Transverse colon (tissue), 4 donors: ENCODE results near the gene GLIS1. TPM values are rescaled to one million over a fixed set of nuclear protein-coding genes. Genes with fewer than 3 reads are reported as not detected.

Source experiments
- DNase-seq: peaks from one replicate; pipeline ENCODE4 v3.0.0-alpha.2; 2019
- H3K27ac ChIP-seq, 4 donors: fragments of 200-600 bp; sonication (generic); 2 replicates each; pipeline ENCODE4 v1.5.1; 2016 to 2018; ENCODE audit warnings: inconsistent platforms in 4 of 4
- H3K27me3 ChIP-seq: fragments of 200-600 bp; sonication (generic); 2 replicates; pipeline ENCODE4 v1.5.1; 2017; ENCODE audit warnings: inconsistent platforms
- H3K36me3 ChIP-seq, 4 donors: fragments of 200-600 bp; sonication (generic); 2 replicates each; pipeline ENCODE4 v1.5.1; 2017 to 2019; ENCODE audit warnings: inconsistent platforms in 4 of 4
- H3K4me1 ChIP-seq, 4 donors: fragments of 200-600 bp; sonication (generic); 2 replicates each; pipeline ENCODE4 v1.5.1; 2017 to 2020; ENCODE audit warnings: inconsistent platforms in 4 of 4
- H3K4me3 ChIP-seq, 4 donors: fragments of 200-600 bp; sonication (generic); 1 replicate in 1 of 4; 2 replicates in 3 of 4; pipeline versions ENCODE4 v1.5.1 to v1.6.1; 2017 to 2019; ENCODE audit warnings: inconsistent platforms in 4 of 4
- H3K9me3 ChIP-seq, 2 donors: fragments of 200-600 bp; sonication (generic); 2 replicates each; pipeline ENCODE4 v1.5.1; 2017 to 2019; ENCODE audit warnings: inconsistent platforms in 2 of 2
- EP300 ChIP-seq: sonication (generic); formaldehyde crosslinking; IDR thresholded peaks from one replicate; pipeline ENCODE4 v1.6.1; 2017; ENCODE audit warnings: antibody characterized with exemption, low read depth
- POLR2A ChIP-seq: fragments of 450-650 bp; IDR thresholded peaks from one replicate; pipeline ENCODE4 v1.6.1; 2016; ENCODE audit warnings: antibody characterized with exemption, mild to moderate bottlenecking, moderate library complexity
- POLR2AphosphoS5 ChIP-seq, 3 donors: sonication (generic); formaldehyde crosslinking; IDR thresholded peaks; one replicate each; pipeline ENCODE4 v1.6.1; 2016; ENCODE audit warnings: antibody characterized with exemption in 3 of 3
- WGBS, 2 donors: methylation state at CpG; one replicate each; pipeline ENCODE4 v1.1.5; 2018; ENCODE audit warnings: low coverage in 1 of 2; 5-methylcytosine and 5-hydroxymethylcytosine counted together
- in situ Hi-C, 4 donors: fragments of 200-750 bp; cut with MboI; loops; one replicate each; pipeline versions ENCODE4 v1.15.0 to v1.15.1; 2017; ENCODE audit warnings: low sequenced_read_pairs in 3 of 4, low pct_ligation_motif_present in 1 of 4, low pct_unique_long_range_greater_than_20kb in 1 of 4
- intact Hi-C: fragments of 100-400 bp; cut with DNase I; formaldehyde crosslinking; loops from one replicate; pipeline ENCODE4 v1.15.1; 2023; ENCODE audit warnings: low total_unique reads
- total RNA-seq, 4 donors: library from RNA; depleted of rRNA; stranded (reverse); fragments of >200 nt; gene quantifications; one replicate each; pipeline ENCODE4 v1.1.0, GENCODE V29; 2016
- TF ChIP-seq, protein P1 (sequence below), 5 experiments: fragments of 200-600 bp in 3 of 5; fragments of 450-650 bp in 2 of 5; sonication (generic) in 3 of 5; IDR thresholded peaks; 1 replicate in 2 of 5; 2 replicates in 3 of 5; pipeline ENCODE4 v1.5.1; 2016 to 2017; ENCODE audit warnings: antibody characterized with exemption in 5 of 5, inconsistent platforms in 3 of 5, mild to moderate bottlenecking in 2 of 5, moderate library complexity in 1 of 5

GLIS1 gene
- total RNA-seq, 4 donors from 2014 or later: 0.16 to 0.75 (median 0.27) TPM; not detected in 1

DNA sequence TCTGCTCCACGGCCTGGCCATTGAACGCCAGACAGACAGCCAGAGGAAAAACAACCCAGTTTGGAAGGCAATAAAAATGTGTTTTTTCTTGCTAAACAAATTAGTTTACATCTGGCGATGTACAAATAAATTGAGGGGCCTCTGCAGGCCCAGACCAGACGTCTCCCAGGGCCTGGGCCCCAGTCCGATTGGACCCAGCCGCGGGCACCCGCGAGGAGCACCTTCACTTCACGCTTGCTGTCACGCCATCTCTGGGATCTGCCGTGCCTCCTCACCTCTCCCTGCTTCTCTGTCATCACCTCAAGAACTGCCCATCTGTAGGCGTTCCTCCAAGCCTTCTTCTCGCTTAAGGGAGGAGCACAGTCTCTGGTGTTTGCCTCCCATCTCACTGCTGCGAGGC is 61.5 kb downstream of the GLIS1 start:
- peaks cover 5 to 10% (median 9%) of the 10 kb centered on the region in 4 donors for H3K4me1 ChIP-seq
- H3K27ac ChIP-seq: no peak overlapping the region
- H3K27me3 ChIP-seq: no peaks in the 10 kb centered on the region
- no peaks in the 10 kb centered on the region for H3K9me3 ChIP-seq
- intact Hi-C loops: no loop called here
- DNase-seq: no peak
- in situ Hi-C loops: no loop called here
- WGBS, 2 donors: 89% methylated on average over 15 of the region's 15 CpGs; no CpG with 5 or more reads in 1 of the 2 donors
- no peaks in the 10 kb centered on the region for H3K36me3 ChIP-seq
- TF ChIP-seq POLR2A (no peak), POLR2AphosphoS5 (IDR thresholded peaks at IDR 0.05) (no peak), EP300 (no peak)
- TF ChIP-seq, protein P1, sequence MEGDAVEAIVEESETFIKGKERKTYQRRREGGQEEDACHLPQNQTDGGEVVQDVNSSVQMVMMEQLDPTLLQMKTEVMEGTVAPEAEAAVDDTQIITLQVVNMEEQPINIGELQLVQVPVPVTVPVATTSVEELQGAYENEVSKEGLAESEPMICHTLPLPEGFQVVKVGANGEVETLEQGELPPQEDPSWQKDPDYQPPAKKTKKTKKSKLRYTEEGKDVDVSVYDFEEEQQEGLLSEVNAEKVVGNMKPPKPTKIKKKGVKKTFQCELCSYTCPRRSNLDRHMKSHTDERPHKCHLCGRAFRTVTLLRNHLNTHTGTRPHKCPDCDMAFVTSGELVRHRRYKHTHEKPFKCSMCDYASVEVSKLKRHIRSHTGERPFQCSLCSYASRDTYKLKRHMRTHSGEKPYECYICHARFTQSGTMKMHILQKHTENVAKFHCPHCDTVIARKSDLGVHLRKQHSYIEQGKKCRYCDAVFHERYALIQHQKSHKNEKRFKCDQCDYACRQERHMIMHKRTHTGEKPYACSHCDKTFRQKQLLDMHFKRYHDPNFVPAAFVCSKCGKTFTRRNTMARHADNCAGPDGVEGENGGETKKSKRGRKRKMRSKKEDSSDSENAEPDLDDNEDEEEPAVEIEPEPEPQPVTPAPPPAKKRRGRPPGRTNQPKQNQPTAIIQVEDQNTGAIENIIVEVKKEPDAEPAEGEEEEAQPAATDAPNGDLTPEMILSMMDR (IDR thresholded peaks at IDR 0.05): no peak
- no peak overlapping the region for H3K4me3 ChIP-seq

DNA sequence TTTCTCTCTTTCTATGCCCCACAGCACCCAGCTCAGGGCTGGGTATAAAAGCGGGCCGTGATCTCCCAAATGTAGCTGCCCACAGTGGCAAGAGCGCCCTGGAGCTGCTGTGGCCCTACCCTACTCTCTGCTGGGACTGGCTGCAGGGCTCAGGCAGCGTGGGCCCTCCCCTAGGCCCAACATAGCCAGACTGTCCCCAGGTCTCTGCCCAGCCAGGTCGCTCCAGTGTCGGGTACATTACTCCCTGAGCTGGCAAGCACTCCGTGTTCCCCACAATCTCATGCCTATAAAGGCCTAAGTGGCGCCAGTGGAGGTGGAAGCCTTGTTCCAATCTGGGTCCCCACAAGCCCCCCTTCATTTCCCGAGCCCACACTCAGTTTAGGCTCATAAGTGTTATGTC is 66.2 kb downstream of the GLIS1 start:
- in situ Hi-C loops (no loop called here), intact Hi-C loops (no loop called here)
- no peak overlapping the region for H3K27ac ChIP-seq
- no peaks in the 10 kb centered on the region for H3K4me1 ChIP-seq
- H3K36me3 ChIP-seq: no peaks in the 10 kb centered on the region
- no peak overlapping the region for H3K4me3 ChIP-seq
- TF ChIP-seq POLR2AphosphoS5 (IDR thresholded peaks at IDR 0.05) (no peak), POLR2A (no peak), EP300 (no peak)
- TF ChIP-seq, protein P1 (IDR thresholded peaks at IDR 0.05): no peak
- no peak for DNase-seq
- H3K27me3 ChIP-seq: no peaks in the 10 kb centered on the region
- no peaks in the 10 kb centered on the region for H3K9me3 ChIP-seq
- 80 to 87% methylated on average over 1 to 9 of the region's 9 CpGs for WGBS, 2 donors

DNA sequence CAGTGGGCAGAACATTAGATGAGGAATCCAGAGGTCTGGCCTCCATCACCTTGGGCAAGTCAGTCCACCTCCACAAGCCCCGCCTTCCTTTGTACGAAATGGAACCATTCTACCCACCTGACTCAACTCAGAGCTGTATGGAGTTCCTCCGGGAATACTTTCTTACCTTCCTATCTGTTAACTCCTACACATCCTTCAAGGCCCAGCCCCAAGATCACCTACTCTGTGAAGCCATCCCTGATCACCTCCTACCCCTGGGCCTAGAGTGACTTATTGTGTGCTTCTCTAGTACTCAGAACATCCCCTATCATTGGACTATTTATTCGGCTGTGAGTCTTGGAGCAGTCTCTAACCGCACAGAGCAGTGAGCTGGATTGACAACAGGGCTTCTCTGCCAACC is 66.7 kb downstream of the GLIS1 start:
- in situ Hi-C loops: no loop called here
- 84 to 92% methylated on average over 5 of the region's 5 CpGs for WGBS, 2 donors
- Histone ChIP-seq H3K36me3 (no peaks in the 10 kb centered on the region), H3K4me1 (no peaks in the 10 kb centered on the region), H3K27ac (no peak overlapping the region), H3K9me3 (no peaks in the 10 kb centered on the region), H3K4me3 (no peak overlapping the region), H3K27me3 (no peaks in the 10 kb centered on the region)
- no peak for DNase-seq
- intact Hi-C loops: no loop called here
- TF ChIP-seq POLR2AphosphoS5 (IDR thresholded peaks at IDR 0.05) (no peak), POLR2A (no peak)

DNA sequence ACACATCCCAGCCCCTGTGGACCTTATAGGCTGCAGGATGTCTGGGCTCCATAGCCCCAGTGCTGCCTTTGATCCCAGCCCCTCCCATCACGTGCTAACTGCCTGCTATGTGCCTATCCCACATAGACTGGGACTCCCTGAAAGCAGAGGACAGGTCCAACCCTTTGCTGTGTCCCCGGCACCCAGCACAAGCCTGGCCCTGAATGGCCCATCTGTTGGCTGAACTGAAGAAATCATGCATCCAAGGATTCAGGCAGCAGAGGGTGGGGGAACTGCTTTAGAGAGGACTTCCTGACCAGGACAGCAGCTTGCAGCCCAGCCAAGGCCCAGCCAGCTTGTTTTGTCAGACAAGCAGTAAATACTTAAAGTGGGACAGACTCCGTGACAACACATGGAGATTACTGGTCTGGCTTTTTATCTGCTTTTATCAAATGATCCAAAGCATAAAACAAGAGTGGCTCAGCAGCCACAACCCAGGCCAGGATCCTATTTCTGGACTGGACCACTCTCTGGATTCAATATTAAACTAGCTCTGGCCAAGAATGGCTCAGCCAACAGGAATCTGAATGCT is 69.3 kb downstream of the GLIS1 start:
- in situ Hi-C loops (no loop called here), intact Hi-C loops (no loop called here)
- Histone ChIP-seq H3K9me3 (no peaks in the 10 kb centered on the region), H3K27ac (no peak overlapping the region), H3K4me3 (no peak overlapping the region), H3K36me3 (no peaks in the 10 kb centered on the region), H3K27me3 (no peaks in the 10 kb centered on the region), H3K4me1 (no peaks in the 10 kb centered on the region)
- no peak for DNase-seq
- 49% methylated on average over 3 of the region's 3 CpGs; no CpG with 5 or more reads in 1 of the 2 donors for WGBS, 2 donors
- TF ChIP-seq POLR2AphosphoS5 (IDR thresholded peaks at IDR 0.05): no peak
- no peak for TF ChIP-seq EP300
- TF ChIP-seq, protein P1 (IDR thresholded peaks at IDR 0.05): no peak
- TF ChIP-seq POLR2A: no peak

DNA sequence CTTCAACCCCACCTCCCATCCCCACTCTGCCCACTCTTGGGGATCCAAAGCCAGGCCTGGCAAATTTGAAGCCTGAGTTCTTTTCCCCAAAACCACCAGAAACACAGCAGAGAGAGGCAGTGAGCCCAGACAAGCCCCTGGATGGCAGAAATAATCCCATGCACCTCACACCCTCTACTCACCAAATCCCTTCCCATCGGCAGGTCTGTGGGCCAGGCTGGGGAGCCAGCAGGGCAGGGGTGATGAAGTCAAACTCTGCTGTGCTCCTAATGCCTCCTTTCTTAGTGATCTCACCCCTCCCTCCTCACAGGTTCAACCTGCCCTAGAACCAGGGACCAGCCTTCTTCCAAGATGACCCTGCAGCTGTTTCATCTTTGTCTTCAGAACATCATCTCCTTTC is 72.4 kb downstream of the GLIS1 start:
- no peak for DNase-seq
- H3K4me3 ChIP-seq: no peak overlapping the region
- intact Hi-C loops (no loop called here), in situ Hi-C loops (no loop called here)
- no peak overlapping the region for H3K27ac ChIP-seq
- no peaks in the 10 kb centered on the region for H3K36me3 ChIP-seq
- H3K4me1 ChIP-seq: no peaks in the 10 kb centered on the region
- no peaks in the 10 kb centered on the region for H3K9me3 ChIP-seq
- H3K27me3 ChIP-seq: no peaks in the 10 kb centered on the region
- TF ChIP-seq POLR2A: no peak
- TF ChIP-seq EP300: no peak
- 79% methylated on average over 1 of the region's 1 CpG; no CpG with 5 or more reads in 1 of the 2 donors for WGBS, 2 donors
